B cell (primary cell): ENCODE measurements around the gene SLCO2B1. TPM values are rescaled to one million over a fixed set of nuclear protein-coding genes. Genes with fewer than 3 reads are reported as not detected.

ENCODE experiments used
- ATAC-seq: fragments of 200-7000 bp; cut with Tn5 transposase; one replicate; pipeline ENCODE4 v1.10.0; 2021; ENCODE audit warnings: low read depth, mild to moderate bottlenecking, moderate number of reproducible peaks, moderate library complexity
- CTCF ChIA-PET: fragments of 350-600 bp; sonication (Branson Sonifier 250); formaldehyde crosslinking; loops from one replicate; lab custom pipeline; 2021; ENCODE audit warnings: antibody characterized with exemption, inconsistent platforms; lab: Charles Lee
- POLR2A ChIA-PET: fragments of 350-600 bp; sonication (Branson Sonifier 250); formaldehyde crosslinking; loops from one replicate; lab custom pipeline; 2021; ENCODE audit warnings: antibody characterized with exemption; lab: Charles Lee
- DNase-seq: peaks from one replicate; pipeline ENCODE4 v3.0.0; 2013
- H2AFZ ChIP-seq: 2 replicates; pipeline ENCODE4 v1.6.1; 2012; ENCODE audit warnings: mild to moderate bottlenecking, low read depth, low read length; ENCODE audit not compliant: insufficient read depth, poor library complexity, severe bottlenecking
- H3K27ac ChIP-seq, 2 donors: 1 replicate in 1 of 2; 2 replicates in 1 of 2; pipeline ENCODE4 v1.5.1; 2012 to 2013; ENCODE audit warnings: low read length in 2 of 2, mild to moderate bottlenecking in 2 of 2, moderate library complexity in 1 of 2
- H3K27me3 ChIP-seq, 4 experiments: fragments of 200-600 bp in 1 of 4; sonication (generic) in 1 of 4; replicated peaks in 1 of 4; 1 replicate in 2 of 4; 2 replicates in 2 of 4; pipeline versions ENCODE4 v1.6.1 to v1.7.0; 2013 to 2016; ENCODE audit warnings: low read length in 3 of 4, mild to moderate bottlenecking in 2 of 4, mixed read lengths in 1 of 4, moderate library complexity in 1 of 4; ENCODE audit not compliant: insufficient read depth in 4 of 4, control insufficient read depth in 3 of 4; ENCODE audit errors: control extremely low read depth in 1 of 4
- H3K36me3 ChIP-seq, 2 experiments: replicated peaks in 1 of 2; 1 replicate in 1 of 2; 2 replicates in 1 of 2; pipeline versions ENCODE4 v1.6.1 to v1.7.1; 2013; ENCODE audit warnings: low read length in 1 of 2; ENCODE audit not compliant: insufficient read depth in 2 of 2, control insufficient read depth in 1 of 2; ENCODE audit errors: control extremely low read depth in 1 of 2, extremely low read depth in 1 of 2
- H3K4me1 ChIP-seq, 2 donors: fragments of 200-600 bp in 1 of 2; sonication (generic) in 1 of 2; 1 replicate in 1 of 2; 2 replicates in 1 of 2; pipeline versions ENCODE4 v1.5.1 to v1.6.1; 2013 to 2017; ENCODE audit warnings: low read length in 2 of 2; ENCODE audit not compliant: control insufficient read depth in 2 of 2, insufficient read depth in 2 of 2
- H3K4me2 ChIP-seq: replicated peaks from 2 replicates; pipeline ENCODE3; 2012; ENCODE audit warnings: mild to moderate bottlenecking, low read depth, low read length; ENCODE audit not compliant: poor library complexity, severe bottlenecking
- H3K4me3 ChIP-seq, 5 experiments: fragments of 200-600 bp in 1 of 5; sonication (generic) in 1 of 5; 1 replicate in 3 of 5; 2 replicates in 2 of 5; pipeline versions ENCODE4 v1.5.1 to v1.7.0; 2011 to 2016; ENCODE audit warnings: low read length in 4 of 5, mild to moderate bottlenecking in 4 of 5, low read depth in 2 of 5, control low read depth in 1 of 5, moderate library complexity in 1 of 5; ENCODE audit not compliant: insufficient read depth in 1 of 5; ENCODE audit errors: control extremely low read depth in 1 of 5, extremely low read depth in 1 of 5
- H3K79me2 ChIP-seq: fragments of 200-600 bp; sonication (generic); one replicate; pipeline ENCODE4 v1.6.0; 2016; ENCODE audit warnings: low read length; ENCODE audit not compliant: control insufficient read depth, insufficient read depth
- H3K9ac ChIP-seq: fragments of 200-600 bp; sonication (generic); 2 replicates; pipeline ENCODE4 v1.6.1; 2017; ENCODE audit warnings: mild to moderate bottlenecking, low read length, moderate library complexity
- H3K9me3 ChIP-seq, 3 donors: one replicate each; pipeline versions ENCODE4 v1.6.1 to v1.7.1; 2013; ENCODE audit warnings: low read length in 2 of 3; ENCODE audit not compliant: control insufficient read depth in 2 of 3, insufficient read depth in 1 of 3; ENCODE audit errors: control extremely low read depth in 1 of 3
- H4K20me1 ChIP-seq: 2 replicates; pipeline ENCODE4 v1.6.0; 2012; ENCODE audit warnings: mild to moderate bottlenecking, low read length; ENCODE audit not compliant: insufficient read depth, control insufficient read depth, poor library complexity, severe bottlenecking
- H3K27ac Mint-ChIP-seq: one replicate; pipeline ENCODE4 v1.8.0; 2021; ENCODE audit warnings: mixed read lengths
- H3K27me3 Mint-ChIP-seq: one replicate; pipeline ENCODE4 v1.8.0; 2021; ENCODE audit warnings: mixed read lengths
- H3K4me1 Mint-ChIP-seq: one replicate; pipeline ENCODE4 v1.8.0; 2021; ENCODE audit warnings: mixed read lengths
- H3K4me3 Mint-ChIP-seq: one replicate; pipeline ENCODE4 v1.8.0; 2021; ENCODE audit warnings: mixed read lengths
- H3K9me3 Mint-ChIP-seq: one replicate; pipeline ENCODE4 v1.8.0; 2022; ENCODE audit warnings: mixed read lengths; ENCODE audit not compliant: insufficient read depth
- CTCF ChIP-seq: fragments of 200-600 bp; IDR thresholded peaks from one replicate; pipeline ENCODE4 v1.8.0; 2022; ENCODE audit warnings: antibody characterized with exemption, mild to moderate bottlenecking
- EZH2 ChIP-seq: IDR thresholded peaks from 2 replicates; pipeline ENCODE4 v1.6.1; 2012; ENCODE audit warnings: borderline replicate concordance, low read depth, mild to moderate bottlenecking, moderate library complexity, low read length; ENCODE audit not compliant: insufficient read depth, poor library complexity, severe bottlenecking
- WGBS: methylation state at CpG from one replicate; pipeline ENCODE4 v1.1.5; 2013; ENCODE audit warnings: missing lambda C conversion rate; ENCODE audit not compliant: insufficient coverage; 5-methylcytosine and 5-hydroxymethylcytosine counted together
- intact Hi-C: fragments of 100-400 bp; cut with micrococcal nuclease; formaldehyde crosslinking; loops from one replicate; pipeline ENCODE4 v1.10.0; 2022
- polyA plus RNA-seq: library from polyadenylated mRNA; depleted of rRNA; stranded (reverse); fragments of >200 nt; gene quantifications from 2 replicates; pipeline ENCODE4 v1.2.3, GENCODE V29; 2012
- total RNA-seq, 2 donors: library from RNA; stranded (reverse); fragments of 120-200 nt in 1 of 2; gene quantifications; 1 replicate in 1 of 2; 2 replicates in 1 of 2; pipeline versions ENCODE4 v1.2.3 to v1.2.4, GENCODE V29; 2013 to 2022

The SLCO2B1 gene
- total and polyA plus RNA-seq, 2 donors (not counting 1 experiment from before 2014, with no cell fraction given) = 1.2 TPM; not detected in 1

DNA sequence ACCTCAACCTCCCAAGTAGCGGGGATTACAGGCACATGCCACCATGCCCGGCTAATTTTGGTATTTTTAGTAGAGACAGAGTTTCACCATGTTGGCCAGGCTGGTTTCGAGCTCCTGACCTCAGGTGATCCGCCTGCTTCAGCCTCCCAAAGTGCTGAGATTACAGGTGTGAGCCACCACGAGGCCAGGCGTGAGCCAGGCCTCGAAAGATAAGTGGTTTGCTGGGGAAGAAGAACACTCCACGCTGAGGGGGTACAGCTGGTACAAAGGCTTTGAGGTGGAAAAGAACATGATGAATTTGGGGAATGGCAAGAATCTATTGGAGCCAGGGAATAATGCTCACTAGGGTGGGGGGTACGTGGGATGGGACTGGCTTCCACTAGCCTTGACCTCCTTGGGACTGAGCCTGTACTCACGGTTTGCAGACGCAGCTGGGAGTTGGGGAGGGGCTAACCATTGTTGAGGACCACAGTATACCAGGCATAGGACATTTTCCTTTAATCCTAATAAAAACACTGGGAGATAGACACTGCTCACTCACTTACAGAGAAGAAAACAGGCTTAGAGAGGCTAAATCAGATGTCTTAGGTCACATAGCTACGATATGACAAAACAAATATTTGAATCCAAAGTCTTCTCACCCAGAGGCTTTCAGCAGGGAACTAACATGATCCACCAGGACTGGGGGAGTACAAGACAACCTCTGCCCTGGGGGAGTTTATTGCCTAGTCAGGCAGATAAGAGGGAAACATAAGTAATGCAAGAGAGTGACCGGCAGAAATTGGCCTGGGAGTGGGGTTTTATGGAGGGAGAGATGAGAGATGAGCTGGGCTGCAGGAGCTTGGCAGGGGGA, 4.9 kb downstream of the SLCO2B1 start:
- H2AFZ ChIP-seq = no peak overlapping the region
- Mint-ChIP-seq H3K27ac (no peak overlapping the region), H3K9me3 (peaks cover 2% of the 10 kb centered on the region), H3K4me1 (no peaks in the 10 kb centered on the region), H3K27me3 (peaks cover 17% of the 10 kb centered on the region), H3K4me3 (no peak overlapping the region)
- no peaks in the 10 kb centered on the region for H3K9me3 ChIP-seq
- no peaks in the 10 kb centered on the region for H4K20me1 ChIP-seq
- WGBS = 95% methylated on average over 8 of the region's 13 CpGs
- H3K27ac ChIP-seq = no peak overlapping the region
- ChIA-PET CTCF (interaction anchor here (2.0 to 4.3 kb wide), 2 partner anchors 14 to 225 kb away, joined by 8 to 28 read pairs; no protein-coding TSS in a partner anchor), POLR2A (no interaction called here)
- TF ChIP-seq CTCF (no peak), EZH2 (no peak)
- ATAC-seq (no peak), DNase-seq (no peak)
- H3K4me2 ChIP-seq = no peak overlapping the region
- no peak overlapping the region for H3K9ac ChIP-seq
- no peak overlapping the region for H3K4me3 ChIP-seq
- no peaks in the 10 kb centered on the region for H3K36me3 ChIP-seq
- no peaks in the 10 kb centered on the region for H3K4me1 ChIP-seq
- no peaks in the 10 kb centered on the region for H3K79me2 ChIP-seq
- H3K27me3 ChIP-seq = no peaks in the 10 kb centered on the region
- intact Hi-C loops = no loop called here

DNA sequence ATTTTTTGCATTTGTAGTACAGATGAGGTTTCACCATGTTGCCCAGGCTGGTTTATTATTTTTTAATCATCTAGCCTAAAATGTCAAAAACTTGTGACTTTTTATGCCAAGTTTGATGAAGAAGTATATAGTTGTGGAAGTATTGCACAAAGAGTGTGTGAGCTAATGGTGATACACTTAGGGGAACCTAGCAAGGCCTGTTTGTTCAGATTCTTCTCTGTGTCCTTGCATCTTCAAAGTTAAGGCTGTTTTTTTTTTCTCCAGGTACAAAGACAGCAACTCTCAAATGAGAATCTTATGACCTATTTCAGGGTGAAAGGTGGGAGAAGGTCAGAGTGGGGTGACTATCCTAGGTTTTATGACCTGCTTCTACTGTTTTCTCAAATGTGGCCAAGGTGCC, 7.3 kb downstream of the SLCO2B1 start:
- Histone ChIP-seq H3K36me3 (no peaks in the 10 kb centered on the region), H3K27ac (no peak overlapping the region), H3K27me3 (no peaks in the 10 kb centered on the region), H3K4me1 (no peaks in the 10 kb centered on the region), H3K9ac (no peak overlapping the region), H3K79me2 (no peaks in the 10 kb centered on the region), H3K4me3 (no peak overlapping the region), H4K20me1 (no peaks in the 10 kb centered on the region), H3K9me3 (peaks cover 0 to 4% (median 3%) of the 10 kb centered on the region in 3 donors), H3K4me2 (no peak overlapping the region), H2AFZ (no peak overlapping the region)
- ATAC-seq (no peak), DNase-seq (no peak)
- ChIA-PET CTCF (interaction anchor here (1.4 kb wide), 1 partner anchor 18 kb away, joined by 6 read pairs; no protein-coding TSS in a partner anchor), POLR2A (no interaction called here)
- no peak overlapping the region for H3K4me3 Mint-ChIP-seq
- intact Hi-C loops = no loop called here
- no peak for TF ChIP-seq EZH2
- TF ChIP-seq CTCF = no peak
- H3K4me1 Mint-ChIP-seq = no peaks in the 10 kb centered on the region
- no peak overlapping the region for H3K27ac Mint-ChIP-seq
- H3K27me3 Mint-ChIP-seq = peaks cover 10% of the 10 kb centered on the region
- H3K9me3 Mint-ChIP-seq = peaks cover 2% of the 10 kb centered on the region
